Stimulated activated CD4-positive, alpha-beta T cell treated with anti-CD3 and anti-CD28 coated beads, Interleukin-1b, Interleukin-23, amount 100 ng/mL, for 48 hours (primary cell): ENCODE measurements around the gene FLACC1.
A peak's percentile ranks its signal among the peaks of the same experiment; 100 is the strongest.
"Not testable (repeated sequence)": the region's sequence is repeated elsewhere in the genome, so short reads cannot be mapped to it uniquely, and the experiment has no call there.

ENCODE experiments used
- DNase-seq: peaks from one replicate; pipeline ENCODE4 v3.0.0-alpha.2; 2020

FLACC1 gene, protein sequence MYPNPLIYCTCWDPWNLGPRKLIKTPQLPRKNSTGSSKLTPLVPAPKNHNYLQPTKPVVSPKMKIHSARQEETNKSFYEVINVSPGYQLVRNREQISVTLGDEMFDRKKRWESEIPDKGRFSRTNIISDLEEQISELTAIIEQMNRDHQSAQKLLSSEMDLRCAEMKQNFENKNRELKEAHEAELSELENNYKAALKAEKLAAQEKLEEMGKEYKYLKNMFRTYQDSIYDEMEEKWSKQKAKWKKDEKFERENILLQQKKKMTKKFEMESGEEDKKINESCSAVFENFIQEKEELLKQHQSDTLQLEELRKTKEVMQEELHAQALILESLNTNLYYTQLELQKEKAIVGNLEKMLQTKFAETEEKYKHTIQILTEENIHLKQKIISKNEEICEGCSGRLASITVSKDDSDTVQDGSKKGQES

GRCh38 chr2:201357221-201357620, at the start of gene FLACC1:
Gene FLACC1 (minus strand): TSS chr2:201357345. CDS start chr2:201351404, 5,941 bp downstream.
- DNase-seq, result no peak

DNA sequence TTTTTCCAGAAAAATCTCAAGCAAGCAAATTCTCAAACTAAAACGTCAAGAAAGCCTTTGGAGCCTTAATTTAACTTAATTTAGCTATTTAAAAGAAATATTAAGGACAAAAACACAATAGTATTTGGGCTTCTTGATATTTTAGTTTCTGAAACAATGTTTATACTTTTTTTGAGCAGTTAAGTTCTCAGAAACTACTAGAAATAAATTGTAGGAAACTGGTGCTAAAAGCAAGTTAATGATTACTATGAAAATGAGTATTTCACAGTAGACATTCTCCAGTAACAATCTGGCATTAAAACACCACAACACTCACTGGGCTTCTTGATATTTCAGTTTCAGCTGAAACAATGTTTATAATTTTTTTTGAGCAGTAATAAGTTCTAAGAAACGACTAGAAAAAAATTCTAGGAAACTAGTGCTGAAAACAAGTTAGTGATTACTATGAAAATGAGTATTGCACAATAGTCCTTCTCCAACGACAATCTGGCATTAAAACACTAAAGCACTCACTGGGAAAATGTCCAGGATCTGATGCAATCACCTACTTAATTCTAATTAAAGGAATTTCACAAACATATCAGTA, 49.0 kb upstream of the FLACC1 start:
- DNase-seq, result no peak

- no peak for DNase-seq
These were observed 47.6 kb upstream of the FLACC1 start for GRCh38 chr2:201404699-201405280.

DNA sequence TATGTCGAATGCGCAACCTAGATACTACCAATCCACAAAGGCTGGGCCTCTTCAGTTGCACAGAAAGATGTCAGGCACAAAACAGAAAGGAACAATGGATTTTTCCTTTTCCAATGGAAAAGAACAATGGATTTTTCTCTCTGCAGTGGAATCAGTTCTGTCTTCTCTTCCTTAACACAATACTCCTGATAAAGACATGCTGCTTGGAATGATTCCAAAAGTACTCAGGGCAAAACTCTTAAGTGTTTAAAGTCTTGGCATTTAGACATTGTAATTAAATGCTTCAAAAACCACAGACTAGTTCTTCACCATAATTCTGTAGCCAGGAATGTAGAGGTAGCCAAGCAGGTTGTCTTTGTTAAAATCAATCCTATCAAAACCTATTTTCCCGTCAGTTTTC, 46.7 kb upstream of the FLACC1 start:
- DNase-seq, result no peak

DNA sequence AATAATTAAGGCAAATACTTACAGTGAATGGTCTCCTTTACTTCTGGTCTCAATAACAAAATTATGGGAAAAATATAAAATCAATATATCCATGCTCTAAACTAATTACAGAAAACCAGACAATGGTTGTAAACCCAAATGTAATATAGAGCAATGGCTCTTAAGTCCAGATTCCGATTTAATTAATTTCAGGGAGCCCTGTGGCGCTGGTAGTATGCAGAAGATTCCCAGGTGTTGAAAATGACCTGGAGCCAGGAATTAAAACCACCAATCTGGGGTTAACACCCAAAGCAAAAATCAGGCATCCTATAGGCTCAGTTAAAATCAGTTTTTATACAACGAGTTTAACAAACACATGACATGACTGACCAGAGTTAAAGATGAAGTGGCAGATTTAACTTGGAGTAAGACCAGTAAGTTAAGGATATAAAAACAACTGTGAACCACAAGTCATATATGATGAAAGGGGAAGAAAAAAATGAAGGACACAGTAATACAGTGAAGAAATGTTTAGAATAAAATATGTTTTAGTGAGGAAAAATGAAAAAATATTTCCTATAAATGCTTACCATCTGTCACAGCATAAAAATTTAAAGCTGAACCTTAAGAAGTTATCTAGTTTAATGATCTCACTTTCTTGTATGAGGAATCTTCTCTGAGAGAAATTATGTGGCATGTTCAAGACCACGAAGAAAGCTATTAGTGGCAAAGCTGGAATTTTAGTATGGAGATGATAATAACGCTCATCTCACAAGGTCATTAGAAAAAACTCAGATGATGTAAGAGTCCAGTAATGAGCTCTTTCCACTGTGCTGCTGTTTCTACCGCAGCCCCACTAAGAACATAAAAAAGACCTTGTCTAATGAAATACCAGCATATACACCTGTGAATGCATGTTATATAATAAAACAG, 45.8 kb upstream of the FLACC1 start:
- no peak for DNase-seq

- DNase-seq, result no peak
These were observed 44.7 kb upstream of the FLACC1 start for GRCh38 chr2:201401815-201402214.

DNA sequence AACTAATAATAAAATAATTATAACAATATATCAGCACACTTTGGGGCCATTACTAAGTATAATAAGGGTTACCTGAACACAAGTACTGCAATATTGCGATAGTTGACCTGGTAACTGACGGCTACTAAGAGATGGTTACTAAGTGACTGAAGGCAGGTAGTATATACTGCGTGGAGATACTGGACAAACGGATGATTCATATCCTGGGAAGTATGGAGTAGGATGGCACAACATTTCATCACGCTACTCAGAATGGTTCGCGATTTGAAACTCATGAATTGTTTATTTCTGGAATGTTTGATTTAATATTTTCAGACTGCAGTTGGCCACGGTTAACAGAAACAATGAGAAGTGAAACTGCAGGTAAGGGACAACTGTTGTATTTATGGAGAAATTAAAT, 39.5 kb upstream of the FLACC1 start:
- no peak for DNase-seq

- no peak for DNase-seq
These were observed 26.0 kb upstream of the FLACC1 start for GRCh38 chr2:201383136-201383535.

GRCh38 chr2:201378496-201379397, 21.6 kb upstream of the FLACC1 start:
- no peak for DNase-seq

- no peak for DNase-seq
These were observed 20.1 kb upstream of the FLACC1 start for GRCh38 chr2:201377218-201377617.

GRCh38 chr2:201369775-201370174, 12.6 kb upstream of the FLACC1 start:
- no peak for DNase-seq

GRCh38 chr2:201369318-201369717, 12.2 kb upstream of the FLACC1 start:
- DNase-seq, result not testable (repeated sequence)

DNA sequence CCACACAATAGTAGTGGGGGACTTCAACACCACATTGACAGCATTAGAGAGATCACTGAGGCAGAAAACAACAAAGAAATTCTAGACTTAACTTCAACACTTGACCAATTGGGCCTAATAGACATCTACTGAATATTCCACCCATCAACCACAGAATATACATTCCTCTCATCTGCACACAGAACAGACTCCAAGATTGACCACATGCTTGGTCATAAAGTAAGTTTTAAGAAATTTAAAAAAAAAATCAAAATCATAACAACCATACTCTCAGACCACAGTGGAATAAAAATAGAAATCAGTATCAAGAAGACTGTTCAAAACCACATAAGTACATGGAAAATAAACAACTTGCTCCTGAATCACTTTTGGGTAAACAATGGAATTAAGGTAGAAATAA, 9.0 kb upstream of the FLACC1 start:
- no peak for DNase-seq

GRCh38 chr2:201363857-201364560, 6.9 kb upstream of the FLACC1 start:
- DNase-seq, result no peak

DNA sequence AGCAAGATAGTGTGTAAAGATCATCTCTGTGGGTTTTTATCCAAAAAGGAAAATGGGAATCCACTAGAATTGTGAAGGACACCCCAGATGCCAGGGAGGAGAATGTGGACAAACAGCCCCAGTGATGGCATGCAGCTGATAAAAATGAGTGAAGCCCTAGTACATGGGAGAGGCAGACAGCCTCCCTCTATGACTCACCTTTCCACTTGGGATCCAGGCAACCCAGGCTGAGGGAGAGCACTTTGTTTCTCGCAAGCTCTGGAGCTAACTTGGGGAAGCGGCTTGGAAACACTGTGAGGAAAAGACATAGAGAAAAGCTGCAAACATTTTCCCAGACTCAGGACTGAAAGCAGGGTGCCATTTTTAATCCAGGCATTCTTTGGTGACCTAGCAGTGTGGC, 5.3 kb upstream of the FLACC1 start:
- DNase-seq, result no peak

DNA sequence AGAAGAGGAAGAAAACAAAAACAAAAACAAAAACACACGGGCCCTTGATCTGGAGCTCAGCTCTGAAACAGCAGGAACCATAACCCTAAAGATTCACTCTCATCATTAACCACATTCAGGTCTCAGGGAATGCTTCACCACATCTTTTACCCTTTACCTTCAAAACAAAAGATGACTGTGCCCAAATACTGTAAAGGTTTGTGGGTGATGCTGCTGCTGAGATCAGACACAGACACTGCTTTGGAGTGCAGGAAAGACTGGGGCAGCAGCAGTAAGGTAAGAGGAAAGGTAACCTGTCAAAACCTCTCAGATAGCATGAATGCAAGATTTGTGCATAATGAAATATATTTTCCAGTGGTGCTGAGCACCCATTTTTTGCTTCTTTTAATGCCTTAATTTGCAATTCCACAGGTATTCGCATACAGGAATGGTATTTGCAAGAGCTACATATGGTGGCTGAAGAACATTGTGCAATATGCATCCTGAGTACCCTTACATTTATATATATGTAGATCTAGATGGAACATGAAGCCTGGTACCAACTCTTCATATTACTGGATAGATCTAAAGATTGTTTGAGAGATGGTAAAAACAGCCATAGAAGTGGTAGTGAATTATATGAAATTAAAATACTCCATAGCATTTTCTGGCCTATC, 4.1 kb upstream of the FLACC1 start:
- DNase-seq, result no peak

DNA sequence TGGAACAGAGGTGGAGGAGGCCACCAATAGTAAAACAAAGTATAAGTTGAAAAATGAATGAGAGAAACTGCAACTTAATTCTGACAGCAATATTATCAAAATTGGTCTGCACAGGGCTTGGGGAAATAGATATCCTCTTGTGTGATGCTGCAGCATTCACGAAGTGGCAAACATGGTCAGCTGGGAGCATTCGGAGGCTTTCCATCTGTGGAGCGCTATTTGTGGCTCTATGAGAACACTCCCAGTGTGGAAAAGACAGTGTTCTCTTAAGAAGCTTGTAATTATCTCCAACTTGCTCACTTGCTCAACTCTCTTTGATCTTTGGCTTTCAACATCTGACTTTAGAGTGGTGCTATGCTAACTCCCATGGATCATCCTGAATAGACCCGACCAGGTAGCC, 3.1 kb upstream of the FLACC1 start:
- DNase-seq, result no peak

DNA sequence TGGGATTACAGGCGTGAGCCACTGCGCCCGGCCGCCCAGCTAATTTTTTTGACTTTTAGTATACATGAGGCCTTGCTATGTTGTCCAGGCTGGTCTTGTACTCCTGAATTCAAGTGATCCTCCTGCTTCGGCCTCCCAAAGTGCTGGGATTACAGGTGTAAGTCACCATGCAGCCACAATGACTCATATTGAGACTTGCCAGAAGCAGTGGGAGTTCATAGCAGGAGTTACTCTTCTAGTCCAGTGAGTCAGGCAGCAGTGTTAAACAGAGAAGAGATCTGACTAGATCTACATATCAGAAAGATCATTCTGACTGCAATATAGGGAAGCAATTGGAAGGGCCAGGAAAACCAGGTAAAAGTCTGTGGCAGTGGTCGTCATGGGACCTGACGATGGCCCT, 1.5 kb upstream of the FLACC1 start:
- DNase-seq, result peak; percentile 59

DNA sequence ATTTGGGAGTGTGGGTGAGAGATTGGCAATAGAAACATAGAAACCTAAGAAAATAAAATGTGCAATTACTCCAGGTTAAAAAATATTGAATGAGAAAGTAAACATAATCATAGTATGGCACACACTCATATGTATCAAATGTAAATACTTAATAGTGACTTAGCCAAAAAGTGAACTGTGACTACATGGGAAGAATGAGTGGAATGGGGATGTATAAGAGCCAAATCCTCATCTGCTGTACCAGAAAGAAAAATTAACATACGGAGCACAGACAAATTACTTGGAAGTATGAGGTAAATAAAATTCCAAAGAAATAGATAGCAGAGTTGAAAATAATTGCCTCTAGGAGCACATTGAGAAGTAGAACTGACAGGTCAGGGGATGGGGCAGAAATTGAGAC, 4.0 kb downstream of the FLACC1 start:
- no peak for DNase-seq

- no peak for DNase-seq
These were observed 6.3 kb downstream of the FLACC1 start for GRCh38 chr2:201350879-201351278.

- no peak for DNase-seq
These were observed 7.5 kb downstream of the FLACC1 start for GRCh38 chr2:201349601-201350000.
